B cell (primary cell): ENCODE results near the gene MAN2A1. TPM values are rescaled to one million over a fixed set of nuclear protein-coding genes. Genes with fewer than 3 reads are reported as not detected.

ENCODE experiments used
- ATAC-seq: fragments of 200-7000 bp; cut with Tn5 transposase; one replicate; pipeline ENCODE4 v1.10.0; 2021; ENCODE audit warnings: low read depth, mild to moderate bottlenecking, moderate number of reproducible peaks, moderate library complexity
- CTCF ChIA-PET: fragments of 350-600 bp; sonication (Branson Sonifier 250); formaldehyde crosslinking; loops from one replicate; lab custom pipeline; 2021; ENCODE audit warnings: antibody characterized with exemption, inconsistent platforms; lab: Charles Lee
- POLR2A ChIA-PET: fragments of 350-600 bp; sonication (Branson Sonifier 250); formaldehyde crosslinking; loops from one replicate; lab custom pipeline; 2021; ENCODE audit warnings: antibody characterized with exemption; lab: Charles Lee
- DNase-seq: peaks from one replicate; pipeline ENCODE4 v3.0.0; 2013
- H2AFZ ChIP-seq: 2 replicates; pipeline ENCODE4 v1.6.1; 2012; ENCODE audit warnings: mild to moderate bottlenecking, low read depth, low read length; ENCODE audit not compliant: insufficient read depth, poor library complexity, severe bottlenecking
- H3K27ac ChIP-seq, 2 donors: 1 replicate in 1 of 2; 2 replicates in 1 of 2; pipeline ENCODE4 v1.5.1; 2012 to 2013; ENCODE audit warnings: low read length in 2 of 2, mild to moderate bottlenecking in 2 of 2, moderate library complexity in 1 of 2
- H3K27me3 ChIP-seq, 4 experiments: fragments of 200-600 bp in 1 of 4; sonication (generic) in 1 of 4; replicated peaks in 1 of 4; 1 replicate in 2 of 4; 2 replicates in 2 of 4; pipeline versions ENCODE4 v1.6.1 to v1.7.0; 2013 to 2016; ENCODE audit warnings: low read length in 3 of 4, mild to moderate bottlenecking in 2 of 4, mixed read lengths in 1 of 4, moderate library complexity in 1 of 4; ENCODE audit not compliant: insufficient read depth in 4 of 4, control insufficient read depth in 3 of 4; ENCODE audit errors: control extremely low read depth in 1 of 4
- H3K36me3 ChIP-seq, 2 experiments: replicated peaks in 1 of 2; 1 replicate in 1 of 2; 2 replicates in 1 of 2; pipeline versions ENCODE4 v1.6.1 to v1.7.1; 2013; ENCODE audit warnings: low read length in 1 of 2; ENCODE audit not compliant: insufficient read depth in 2 of 2, control insufficient read depth in 1 of 2; ENCODE audit errors: control extremely low read depth in 1 of 2, extremely low read depth in 1 of 2
- H3K4me1 ChIP-seq, 2 donors: fragments of 200-600 bp in 1 of 2; sonication (generic) in 1 of 2; 1 replicate in 1 of 2; 2 replicates in 1 of 2; pipeline versions ENCODE4 v1.5.1 to v1.6.1; 2013 to 2017; ENCODE audit warnings: low read length in 2 of 2; ENCODE audit not compliant: control insufficient read depth in 2 of 2, insufficient read depth in 2 of 2
- H3K4me2 ChIP-seq: replicated peaks from 2 replicates; pipeline ENCODE3; 2012; ENCODE audit warnings: mild to moderate bottlenecking, low read depth, low read length; ENCODE audit not compliant: poor library complexity, severe bottlenecking
- H3K4me3 ChIP-seq, 5 experiments: fragments of 200-600 bp in 1 of 5; sonication (generic) in 1 of 5; 1 replicate in 3 of 5; 2 replicates in 2 of 5; pipeline versions ENCODE4 v1.5.1 to v1.7.0; 2011 to 2016; ENCODE audit warnings: low read length in 4 of 5, mild to moderate bottlenecking in 4 of 5, low read depth in 2 of 5, control low read depth in 1 of 5, moderate library complexity in 1 of 5; ENCODE audit not compliant: insufficient read depth in 1 of 5; ENCODE audit errors: control extremely low read depth in 1 of 5, extremely low read depth in 1 of 5
- H3K79me2 ChIP-seq: fragments of 200-600 bp; sonication (generic); one replicate; pipeline ENCODE4 v1.6.0; 2016; ENCODE audit warnings: low read length; ENCODE audit not compliant: control insufficient read depth, insufficient read depth
- H3K9ac ChIP-seq: fragments of 200-600 bp; sonication (generic); 2 replicates; pipeline ENCODE4 v1.6.1; 2017; ENCODE audit warnings: mild to moderate bottlenecking, low read length, moderate library complexity
- H3K9me3 ChIP-seq, 3 donors: one replicate each; pipeline versions ENCODE4 v1.6.1 to v1.7.1; 2013; ENCODE audit warnings: low read length in 2 of 3; ENCODE audit not compliant: control insufficient read depth in 2 of 3, insufficient read depth in 1 of 3; ENCODE audit errors: control extremely low read depth in 1 of 3
- H4K20me1 ChIP-seq: 2 replicates; pipeline ENCODE4 v1.6.0; 2012; ENCODE audit warnings: mild to moderate bottlenecking, low read length; ENCODE audit not compliant: insufficient read depth, control insufficient read depth, poor library complexity, severe bottlenecking
- H3K27ac Mint-ChIP-seq: one replicate; pipeline ENCODE4 v1.8.0; 2021; ENCODE audit warnings: mixed read lengths
- H3K27me3 Mint-ChIP-seq: one replicate; pipeline ENCODE4 v1.8.0; 2021; ENCODE audit warnings: mixed read lengths
- H3K4me1 Mint-ChIP-seq: one replicate; pipeline ENCODE4 v1.8.0; 2021; ENCODE audit warnings: mixed read lengths
- H3K4me3 Mint-ChIP-seq: one replicate; pipeline ENCODE4 v1.8.0; 2021; ENCODE audit warnings: mixed read lengths
- H3K9me3 Mint-ChIP-seq: one replicate; pipeline ENCODE4 v1.8.0; 2022; ENCODE audit warnings: mixed read lengths; ENCODE audit not compliant: insufficient read depth
- CTCF ChIP-seq: fragments of 200-600 bp; IDR thresholded peaks from one replicate; pipeline ENCODE4 v1.8.0; 2022; ENCODE audit warnings: antibody characterized with exemption, mild to moderate bottlenecking
- EZH2 ChIP-seq: IDR thresholded peaks from 2 replicates; pipeline ENCODE4 v1.6.1; 2012; ENCODE audit warnings: borderline replicate concordance, low read depth, mild to moderate bottlenecking, moderate library complexity, low read length; ENCODE audit not compliant: insufficient read depth, poor library complexity, severe bottlenecking
- WGBS: methylation state at CpG from one replicate; pipeline ENCODE4 v1.1.5; 2013; ENCODE audit warnings: missing lambda C conversion rate; ENCODE audit not compliant: insufficient coverage; 5-methylcytosine and 5-hydroxymethylcytosine counted together
- intact Hi-C: fragments of 100-400 bp; cut with micrococcal nuclease; formaldehyde crosslinking; loops from one replicate; pipeline ENCODE4 v1.10.0; 2022
- polyA plus RNA-seq: library from polyadenylated mRNA; depleted of rRNA; stranded (reverse); fragments of >200 nt; gene quantifications from 2 replicates; pipeline ENCODE4 v1.2.3, GENCODE V29; 2012
- total RNA-seq, 2 donors: library from RNA; stranded (reverse); fragments of 120-200 nt in 1 of 2; gene quantifications; 1 replicate in 1 of 2; 2 replicates in 1 of 2; pipeline versions ENCODE4 v1.2.3 to v1.2.4, GENCODE V29; 2013 to 2022

Gene MAN2A1
- total and polyA plus RNA-seq, 2 donors (not counting 1 experiment from before 2014, with no cell fraction given): 12.7 to 55.0 TPM

- H3K4me1 ChIP-seq: peaks cover 3 to 5% of the 10 kb centered on the region in 2 donors
- H3K27ac Mint-ChIP-seq: no peak overlapping the region
- H3K9me3 Mint-ChIP-seq: no peaks in the 10 kb centered on the region
- CTCF ChIA-PET: no interaction called here
- no peak overlapping the region for H3K4me2 ChIP-seq
- H3K9me3 ChIP-seq: no peaks in the 10 kb centered on the region
- no peak overlapping the region for H3K4me3 Mint-ChIP-seq
- peaks cover 52% of the 10 kb centered on the region for H3K4me1 Mint-ChIP-seq
- no peak overlapping the region for H3K27ac ChIP-seq
- ATAC-seq (no peak), DNase-seq (no peak)
- H3K36me3 ChIP-seq: peaks cover 0 to 8% of the 10 kb centered on the region in 2 experiments
- H3K9ac ChIP-seq: no peak overlapping the region
- peaks cover 95% of the 10 kb centered on the region for H3K79me2 ChIP-seq
- no peak overlapping the region for H2AFZ ChIP-seq
- H4K20me1 ChIP-seq: peaks cover 73% of the 10 kb centered on the region
- no peaks in the 10 kb centered on the region for H3K27me3 ChIP-seq
- POLR2A ChIA-PET: no interaction called here
- TF ChIP-seq EZH2: no peak
- no peak for TF ChIP-seq CTCF
- no peak overlapping the region for H3K4me3 ChIP-seq
- intact Hi-C loops: no loop called here
- WGBS: 91% methylated on average over 3 of the region's 5 CpGs
- no peaks in the 10 kb centered on the region for H3K27me3 Mint-ChIP-seq
Measured at GRCh38 chr5:109709225-109709624, 19.5 kb downstream of the MAN2A1 start.

GRCh38 chr5:109711673-109712072, 21.9 kb downstream of the MAN2A1 start:
- Histone ChIP-seq H3K36me3 (peaks cover 2 to 14% of the 10 kb centered on the region in 2 experiments), H4K20me1 (peaks cover 57% of the 10 kb centered on the region), H3K27me3 (no peaks in the 10 kb centered on the region), H3K9ac (no peak overlapping the region), H3K9me3 (no peaks in the 10 kb centered on the region), H3K4me1 (peaks cover 0 to 5% of the 10 kb centered on the region in 2 donors), H3K79me2 (peaks cover 75% of the 10 kb centered on the region), H3K27ac (no peak overlapping the region), H3K4me3 (no peak overlapping the region), H2AFZ (no peak overlapping the region), H3K4me2 (no peak overlapping the region)
- Mint-ChIP-seq H3K4me1 (peaks cover 36% of the 10 kb centered on the region), H3K9me3 (no peaks in the 10 kb centered on the region), H3K27me3 (no peaks in the 10 kb centered on the region), H3K27ac (no peak overlapping the region), H3K4me3 (no peak overlapping the region)
- no peak for DNase-seq
- ATAC-seq: no peak
- POLR2A ChIA-PET: no interaction called here
- CTCF ChIA-PET: interaction anchor here (0.9 kb wide), 2 partner anchors 13 to 21 kb away, joined by 3 read pairs; no protein-coding TSS in a partner anchor
- intact Hi-C loops: no loop called here
- TF ChIP-seq EZH2 (no peak), CTCF (no peak)
